Mucosa of rectum (tissue), 2 donors: Measurements from ENCODE around the gene IL6.

ENCODE experiments used
- H3K27ac ChIP-seq, 2 donors: one replicate each; pipeline ENCODE4 v1.7.0; 2013; ENCODE audit warnings: inconsistent platforms in 2 of 2, low read depth in 2 of 2, low read length in 2 of 2
- H3K27me3 ChIP-seq, 2 donors: one replicate each; pipeline ENCODE4 v1.7.0; 2013; ENCODE audit warnings: low read length in 2 of 2; ENCODE audit not compliant: control insufficient read depth in 2 of 2, insufficient read depth in 2 of 2
- H3K36me3 ChIP-seq, 2 donors: one replicate each; pipeline ENCODE4 v1.7.0; 2013; ENCODE audit warnings: low read length in 2 of 2; ENCODE audit not compliant: control insufficient read depth in 2 of 2, insufficient read depth in 2 of 2
- H3K4me1 ChIP-seq, 2 donors: one replicate each; pipeline ENCODE4 v1.7.0; 2013; ENCODE audit warnings: low read length in 2 of 2, mild to moderate bottlenecking in 1 of 2; ENCODE audit not compliant: control insufficient read depth in 2 of 2, insufficient read depth in 2 of 2
- H3K4me3 ChIP-seq, 2 donors: one replicate each; pipeline ENCODE4 v1.7.0; 2013; ENCODE audit warnings: low read length in 2 of 2
- H3K9ac ChIP-seq, 2 donors: one replicate each; pipeline ENCODE4 v1.7.0; 2013; ENCODE audit warnings: low read length in 2 of 2, low read depth in 1 of 2, mild to moderate bottlenecking in 1 of 2
- H3K9me3 ChIP-seq, 2 donors: one replicate each; pipeline ENCODE4 v1.7.0; 2013; ENCODE audit warnings: low read length in 2 of 2; ENCODE audit not compliant: control insufficient read depth in 2 of 2
- donor health status: healthy.
- donor health status: Normal muscosa, but diverticular disease.

Gene IL6

GRCh38 chr7:22726345-22726906 lies 574 bp upstream of the IL6 start:
- peaks cover 0 to 1% of the 10 kb centered on the region in 2 donors for H3K27me3 ChIP-seq
- H3K4me3 ChIP-seq = peak overlapping the region; percentile 47 to 55
- no peak overlapping the region for H3K27ac ChIP-seq
- H3K36me3 ChIP-seq = no peaks in the 10 kb centered on the region
- H3K4me1 ChIP-seq = peaks cover 0 to 4% of the 10 kb centered on the region in 2 donors
- H3K9me3 ChIP-seq = no peaks in the 10 kb centered on the region
- no peak overlapping the region for H3K9ac ChIP-seq

- no peaks in the 10 kb centered on the region for H3K36me3 ChIP-seq
- peaks cover 0 to 1% of the 10 kb centered on the region in 2 donors for H3K27me3 ChIP-seq
- no peak overlapping the region for H3K9ac ChIP-seq
- H3K4me1 ChIP-seq = peaks cover 0 to 4% of the 10 kb centered on the region in 2 donors
- H3K4me3 ChIP-seq = peak overlapping the region; percentile 47 to 55
- H3K27ac ChIP-seq = no peak overlapping the region
- H3K9me3 ChIP-seq = no peaks in the 10 kb centered on the region
Observed at GRCh38 chr7:22727714-22728035, 675 bp downstream of the IL6 start.

GRCh38 chr7:22728401-22729029 lies 1.5 kb downstream of the IL6 start:
- Histone ChIP-seq H3K27ac (no peak overlapping the region), H3K9me3 (no peaks in the 10 kb centered on the region), H3K9ac (no peak overlapping the region), H3K4me1 (peaks cover 0 to 4% of the 10 kb centered on the region in 2 donors), H3K36me3 (no peaks in the 10 kb centered on the region), H3K27me3 (peaks cover 0 to 1% of the 10 kb centered on the region in 2 donors), H3K4me3 (no peak overlapping the region)

- H3K27me3 ChIP-seq = peaks cover 0 to 1% of the 10 kb centered on the region in 2 donors
- no peaks in the 10 kb centered on the region for H3K9me3 ChIP-seq
- H3K36me3 ChIP-seq = no peaks in the 10 kb centered on the region
- H3K4me3 ChIP-seq = no peak overlapping the region
- peaks cover 0 to 4% of the 10 kb centered on the region in 2 donors for H3K4me1 ChIP-seq
- no peak overlapping the region for H3K9ac ChIP-seq
- no peak overlapping the region for H3K27ac ChIP-seq
Observed at GRCh38 chr7:22729180-22729825, 2.3 kb downstream of the IL6 start.

GRCh38 chr7:22730066-22730710 lies 3.2 kb downstream of the IL6 start:
- H3K9ac ChIP-seq = no peak overlapping the region

GRCh38 chr7:22730921-22731654 lies 4.1 kb downstream of the IL6 start:
- no peak overlapping the region for H3K27ac ChIP-seq
- H3K9ac ChIP-seq = no peak overlapping the region
- H3K4me3 ChIP-seq = no peak overlapping the region
- peaks cover 0 to 2% of the 10 kb centered on the region in 2 donors for H3K4me1 ChIP-seq
- no peaks in the 10 kb centered on the region for H3K9me3 ChIP-seq
- H3K27me3 ChIP-seq = no peaks in the 10 kb centered on the region
- no peaks in the 10 kb centered on the region for H3K36me3 ChIP-seq

More at GRCh38 chr7:22730066-22730710, 3.2 kb downstream of the IL6 start:
- H3K9me3 ChIP-seq = no peaks in the 10 kb centered on the region
- H3K27ac ChIP-seq = no peak overlapping the region
- no peaks in the 10 kb centered on the region for H3K36me3 ChIP-seq
- H3K4me3 ChIP-seq = no peak overlapping the region
- H3K27me3 ChIP-seq = no peaks in the 10 kb centered on the region
- H3K4me1 ChIP-seq = peaks cover 0 to 4% of the 10 kb centered on the region in 2 donors

GRCh38 chr7:22731766-22732165 lies 4.8 kb downstream of the IL6 start:
- Histone ChIP-seq H3K9ac (no peak overlapping the region), H3K4me1 (no peaks in the 10 kb centered on the region), H3K27me3 (no peaks in the 10 kb centered on the region), H3K4me3 (no peak overlapping the region), H3K9me3 (no peaks in the 10 kb centered on the region), H3K36me3 (no peaks in the 10 kb centered on the region), H3K27ac (no peak overlapping the region)

GRCh38 chr7:22732556-22733126 lies 5.6 kb downstream of the IL6 start:
- Histone ChIP-seq H3K36me3 (no peaks in the 10 kb centered on the region), H3K4me1 (no peaks in the 10 kb centered on the region), H3K27ac (no peak overlapping the region), H3K4me3 (no peak overlapping the region), H3K9me3 (no peaks in the 10 kb centered on the region), H3K27me3 (no peaks in the 10 kb centered on the region), H3K9ac (no peak overlapping the region)

- no peaks in the 10 kb centered on the region for H3K27me3 ChIP-seq
- no peak overlapping the region for H3K9ac ChIP-seq
- H3K4me1 ChIP-seq = no peaks in the 10 kb centered on the region
Observed at GRCh38 chr7:22733761-22734160, 6.8 kb downstream of the IL6 start.

More at GRCh38 chr7:22733761-22734160, 6.8 kb downstream of the IL6 start:
- H3K9me3 ChIP-seq = no peaks in the 10 kb centered on the region
- no peak overlapping the region for H3K4me3 ChIP-seq
- H3K36me3 ChIP-seq = no peaks in the 10 kb centered on the region
- H3K27ac ChIP-seq = no peak overlapping the region
